Thyroid gland (tissue), 4 donors: ENCODE results near the gene NAT10.

Experiments used
- CTCF ChIP-seq, 6 experiments: fragments of 200-600 bp in 3 of 6; fragments of 450-650 bp in 3 of 6; sonication (generic) in 3 of 6; IDR thresholded peaks; one replicate each; pipeline ENCODE4 v1.5.1; 2016 to 2019; ENCODE audit warnings: antibody characterized with exemption in 6 of 6, mild to moderate bottlenecking in 2 of 6, inconsistent platforms in 1 of 6, moderate library complexity in 1 of 6
- POLR2A ChIP-seq, 2 donors: fragments of 450-650 bp; IDR thresholded peaks; one replicate each; pipeline ENCODE4 v1.6.1; 2017; ENCODE audit warnings: antibody characterized with exemption in 2 of 2, mild to moderate bottlenecking in 2 of 2, moderate library complexity in 1 of 2

GRCh38 chr11:34105957-34106504 lies 602 bp downstream of the NAT10 start:
- TF ChIP-seq CTCF (IDR thresholded peaks at IDR 0.05): no peak
- TF ChIP-seq POLR2A (IDR thresholded peaks at IDR 0.05): no peak
